Hematopoietic multipotent progenitor cell treated with erythropoietin and hydrocortisone succinate and interleukin-3 and kit ligand, for 8 days (in vitro differentiated cells): ENCODE data around the gene XKR7.

Experiments
- DNase-seq: peaks from one replicate; pipeline ENCODE4 v3.0.0-alpha.2; 2015

The XKR7 gene

GRCh38 chr20:31945319-31945718, 22.6 kb upstream of the XKR7 start:
- no peak for DNase-seq

DNA sequence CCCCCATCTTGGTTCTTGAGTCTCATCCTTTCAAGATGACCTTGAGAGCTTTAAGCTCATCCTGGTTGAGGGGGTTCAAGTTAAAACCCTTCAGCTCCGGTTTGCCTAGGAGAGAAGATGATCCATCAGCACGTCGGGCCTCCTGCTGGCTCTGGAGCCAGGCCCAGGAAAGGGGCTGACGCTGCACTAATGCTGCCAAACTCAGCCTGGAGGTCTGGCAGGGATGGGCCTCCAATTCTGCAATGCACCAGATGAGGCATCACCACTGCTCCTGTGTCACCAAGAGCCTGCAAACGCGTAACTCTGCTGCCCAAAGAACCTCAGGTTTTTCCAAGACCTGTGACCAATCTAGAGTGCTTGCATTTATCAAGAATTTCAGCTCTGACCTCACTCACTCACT, 22.2 kb upstream of the XKR7 start:
- DNase-seq: no peak

- DNase-seq: no peak
Observed at GRCh38 chr20:31948008-31948407, 19.9 kb upstream of the XKR7 start.

DNA sequence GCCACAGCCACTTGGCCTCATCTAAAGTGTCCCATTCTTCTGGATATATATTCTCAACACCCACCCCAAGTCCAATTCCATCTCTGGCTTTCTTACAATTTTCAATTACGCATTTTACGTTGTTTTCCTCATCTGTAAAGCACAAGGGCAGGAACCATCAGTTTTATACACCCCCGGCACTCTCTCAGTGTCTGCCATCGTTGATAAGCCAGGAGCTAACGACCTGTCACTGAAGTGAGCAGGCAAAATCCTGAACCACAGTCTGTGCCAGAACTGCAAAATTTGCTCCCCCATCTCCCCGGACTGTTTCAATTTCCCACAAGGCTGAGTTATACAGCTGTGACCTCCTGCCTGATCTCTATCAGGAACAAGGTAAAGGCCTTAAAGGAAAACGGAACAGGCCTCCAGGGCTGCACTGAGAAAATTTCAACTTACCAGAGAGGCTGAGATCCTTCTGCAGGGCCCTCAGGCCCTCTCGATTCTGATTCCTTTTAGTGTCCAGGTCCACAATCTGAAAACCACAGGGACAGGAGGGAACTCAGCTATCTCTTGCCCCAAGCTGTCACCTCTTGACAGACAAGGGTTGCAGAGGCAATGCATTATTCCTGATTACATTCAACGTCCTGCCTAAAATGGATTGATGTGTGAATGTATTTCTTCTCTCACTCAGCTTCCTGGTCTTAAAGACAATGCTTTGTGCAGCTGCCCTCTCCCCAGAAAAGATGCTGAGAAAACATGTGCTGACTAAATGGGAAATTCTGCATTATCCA, 17.9 kb upstream of the XKR7 start:
- peak; percentile 81 for DNase-seq

- no peak for DNase-seq
Observed at GRCh38 chr20:31951203-31951529, 16.8 kb upstream of the XKR7 start.

DNA sequence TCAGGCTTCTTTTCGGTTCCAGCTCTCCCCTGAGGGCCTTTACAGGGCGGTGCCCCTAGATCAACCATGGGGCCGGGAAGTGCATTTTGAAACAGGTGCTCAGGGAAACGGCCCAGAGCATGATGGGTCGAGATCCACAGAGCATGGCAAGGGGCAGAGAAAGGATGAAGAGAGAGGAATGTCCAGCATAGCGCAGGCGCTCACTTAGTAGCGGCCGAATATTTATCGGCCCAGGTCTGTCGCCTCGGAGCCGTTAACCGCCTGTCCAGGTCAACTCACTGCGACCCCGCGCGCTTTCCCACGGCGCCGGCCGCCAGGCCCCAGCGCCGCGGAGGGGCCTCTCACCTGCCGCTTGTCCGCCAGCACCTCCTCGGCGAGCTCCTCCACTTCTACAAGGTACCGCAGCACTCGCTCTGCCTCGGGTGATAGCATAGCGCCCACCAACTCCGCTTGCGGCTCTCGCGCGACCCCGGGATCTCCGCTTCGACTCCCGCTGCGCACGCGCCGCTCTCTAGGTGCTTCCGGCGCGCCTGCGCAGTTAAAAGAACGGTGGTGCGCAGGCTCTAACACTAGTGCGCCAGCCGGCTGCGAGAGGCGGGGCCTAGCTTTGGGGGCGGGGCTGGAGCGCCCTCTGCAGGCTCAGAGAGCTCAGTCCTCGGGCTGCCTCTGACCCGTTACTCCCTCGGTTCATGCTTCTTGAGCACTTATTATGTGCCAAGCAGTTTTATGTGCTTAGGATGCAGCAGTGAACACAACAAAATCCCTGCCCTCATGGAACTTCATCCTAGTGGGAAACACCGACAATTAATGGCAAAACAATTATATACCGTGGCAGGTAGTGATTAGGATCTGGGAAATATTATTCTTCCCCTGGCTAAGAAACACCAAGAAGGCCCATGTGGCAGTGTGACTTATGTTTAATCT, 16.2 kb upstream of the XKR7 start, which contains the start of gene PDRG1:
PDRG1 (minus strand) TSS at position 517 of the 924 bp plus-strand sequence; CDS start at position 432, 85 bp downstream.
- peak; percentile 95 for DNase-seq

DNA sequence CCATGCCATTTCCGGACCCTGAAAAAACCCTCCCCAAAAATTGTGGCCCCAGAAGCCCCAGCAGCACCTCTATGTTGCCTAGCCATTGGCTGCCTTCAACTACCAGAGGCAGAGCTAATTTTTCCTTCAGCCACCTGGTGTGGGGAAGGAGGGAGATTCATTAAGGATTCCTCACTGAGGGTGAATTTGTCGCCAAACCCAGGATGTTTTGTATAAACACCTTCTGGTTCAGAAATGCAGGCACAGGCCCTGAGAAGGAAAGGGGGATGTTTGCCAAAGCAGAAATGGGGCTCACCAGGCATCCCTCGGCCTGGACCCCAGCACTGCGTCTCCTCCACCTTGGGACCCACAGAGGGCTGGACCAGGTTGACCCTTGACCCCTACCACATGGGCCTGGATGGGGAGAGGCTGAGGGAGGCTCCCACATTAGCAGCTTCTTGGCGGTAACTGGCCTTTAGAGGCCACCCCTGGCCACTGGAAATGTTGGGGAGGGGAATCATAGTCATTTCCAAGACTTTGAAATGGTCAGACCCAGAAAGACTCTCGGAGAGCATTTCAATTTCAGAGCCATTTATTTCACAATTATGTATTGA, 14.3 kb upstream of the XKR7 start:
- no peak for DNase-seq

DNA sequence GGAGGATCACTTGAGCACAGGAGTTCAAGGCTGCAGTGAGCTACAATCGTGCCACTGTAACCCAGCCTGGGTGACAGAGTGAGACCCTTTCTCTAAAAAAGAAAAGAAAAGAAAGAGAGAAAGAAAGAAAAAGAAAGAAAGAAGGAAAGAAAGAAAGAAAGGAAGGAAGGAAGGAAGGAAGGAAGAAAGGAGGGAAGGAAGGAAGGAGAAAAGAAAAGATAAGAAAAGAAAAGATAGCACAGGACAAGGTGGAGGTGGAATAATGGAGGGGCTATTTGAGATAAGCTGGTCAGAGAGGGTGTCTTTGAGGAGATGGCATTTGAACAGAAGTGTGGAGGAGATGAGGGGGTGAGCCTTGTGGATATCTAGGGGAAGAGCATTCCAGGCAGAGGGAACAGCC, 13.5 kb upstream of the XKR7 start:
- no peak for DNase-seq

DNA sequence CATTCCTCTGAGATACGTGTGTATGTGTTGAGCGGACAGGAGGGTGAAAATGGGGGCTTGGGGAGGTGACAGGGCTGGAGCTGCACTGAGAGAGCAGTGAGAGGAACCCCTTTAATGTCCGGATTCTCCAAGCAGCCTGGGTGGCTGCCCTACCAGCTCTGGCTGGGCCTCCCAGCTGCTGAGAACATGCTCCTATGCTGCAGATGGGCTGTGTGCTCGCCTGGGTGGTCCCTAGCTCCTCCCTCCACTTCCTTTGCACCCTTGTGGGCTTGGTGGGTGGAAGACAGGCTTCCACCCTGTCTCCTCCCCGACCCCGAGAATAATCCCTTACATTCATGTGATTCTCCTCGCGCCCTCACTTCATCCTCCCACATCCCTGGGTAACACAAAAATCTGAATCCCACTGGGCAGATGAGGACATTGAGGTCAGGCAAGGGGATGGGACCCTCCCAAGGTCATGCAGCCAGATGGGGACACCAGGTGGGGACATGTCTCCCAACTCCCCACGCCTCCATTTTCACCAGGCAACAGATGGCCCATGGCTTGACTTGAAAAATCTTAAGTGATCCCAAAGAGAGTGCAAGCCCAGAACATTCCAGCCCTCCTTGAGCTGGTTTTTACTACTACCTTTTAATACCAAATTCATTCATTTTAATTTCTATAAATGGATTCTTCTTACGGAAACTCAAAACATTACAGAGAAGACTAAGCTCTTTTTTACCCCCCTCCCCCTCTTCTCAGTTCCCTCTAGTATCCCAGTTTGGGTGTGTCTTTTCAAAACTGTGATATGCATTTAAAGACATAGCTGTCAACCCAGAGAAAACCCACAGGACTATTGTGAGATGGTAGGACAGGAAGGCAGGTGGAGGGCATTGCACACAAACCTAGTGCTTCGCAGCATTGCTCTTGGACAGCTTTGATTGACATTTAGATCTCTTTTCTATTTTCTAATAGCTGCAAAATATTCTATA, 11.1 kb upstream of the XKR7 start:
- peak; percentile 7 for DNase-seq

DNA sequence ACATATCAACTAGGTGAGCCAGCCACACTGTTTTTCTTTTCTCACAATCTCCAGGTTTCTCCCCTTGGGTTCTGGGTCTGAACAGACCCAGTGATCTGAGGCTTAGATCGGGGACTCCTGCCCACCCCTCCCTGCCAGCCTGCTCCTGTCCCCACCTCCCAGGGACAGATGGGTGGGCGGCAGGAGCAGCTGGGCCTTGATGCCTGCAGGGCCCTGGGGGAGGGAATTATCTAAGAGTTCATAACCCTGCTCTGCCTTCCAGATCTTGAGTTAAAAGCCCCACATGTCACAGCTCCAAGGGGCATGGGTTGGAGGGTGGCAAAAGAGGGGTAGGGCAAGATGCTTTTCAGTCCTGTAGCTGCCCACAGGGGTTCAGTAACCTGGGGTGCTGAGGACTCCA, 5.2 kb upstream of the XKR7 start:
- DNase-seq: no peak

DNA sequence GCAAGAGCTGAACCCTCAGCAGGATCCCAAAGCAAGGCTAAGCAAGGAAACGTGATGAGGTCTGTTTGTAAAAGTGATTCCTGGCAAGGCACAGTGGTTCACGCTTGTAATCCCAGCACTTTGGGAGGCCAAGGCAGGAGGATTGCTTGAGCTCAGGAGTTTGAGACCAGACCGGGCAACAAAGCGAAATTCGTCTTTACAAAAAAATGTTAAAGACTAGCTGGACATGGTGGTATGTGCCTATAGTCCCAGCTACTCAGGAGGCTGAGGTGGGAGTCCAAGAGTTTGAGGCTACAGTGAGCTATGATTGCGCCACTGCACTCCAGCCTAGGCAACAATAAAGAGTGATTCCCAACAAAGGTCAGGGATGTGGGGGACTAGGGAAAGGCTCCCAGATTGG, 4.1 kb upstream of the XKR7 start:
- DNase-seq: no peak

DNA sequence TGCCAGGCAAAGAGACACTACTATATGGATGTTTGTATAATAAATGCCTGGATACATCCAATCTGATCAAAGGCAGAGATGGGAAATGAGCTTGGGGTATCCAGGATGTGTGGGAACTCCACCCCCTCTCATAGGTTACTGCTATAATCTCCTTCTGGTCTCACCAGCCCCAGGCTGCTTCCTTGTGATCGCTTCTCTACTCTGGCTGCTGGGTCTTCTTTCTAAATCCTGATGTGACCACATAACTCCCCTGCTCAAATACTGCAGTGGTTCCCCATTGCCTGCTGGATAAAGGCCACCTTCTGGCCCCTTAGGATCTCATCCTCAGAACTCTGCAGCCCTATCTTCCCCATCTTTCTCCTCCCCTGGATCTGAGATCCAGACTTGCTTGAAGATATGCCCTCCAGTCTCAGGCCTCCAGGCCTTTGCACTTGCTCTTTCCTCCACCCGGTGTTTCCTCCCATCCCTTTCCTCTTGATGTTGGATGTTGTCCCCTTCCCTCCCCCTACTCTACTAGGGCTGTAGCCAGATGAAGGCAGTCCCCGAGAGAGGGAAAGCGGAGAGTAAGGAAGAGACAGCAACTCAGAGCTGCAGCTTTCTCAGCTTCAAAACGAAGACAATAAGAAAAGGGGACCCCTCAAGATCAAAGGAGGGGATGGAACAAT, 828 bp upstream of the XKR7 start:
- DNase-seq: no peak

GRCh38 chr20:31968291-31969126, 558 bp downstream of the XKR7 start:
- DNase-seq: peak; percentile 63

GRCh38 chr20:31969991-31970390, 2.0 kb downstream of the XKR7 start:
- DNase-seq: no peak

DNA sequence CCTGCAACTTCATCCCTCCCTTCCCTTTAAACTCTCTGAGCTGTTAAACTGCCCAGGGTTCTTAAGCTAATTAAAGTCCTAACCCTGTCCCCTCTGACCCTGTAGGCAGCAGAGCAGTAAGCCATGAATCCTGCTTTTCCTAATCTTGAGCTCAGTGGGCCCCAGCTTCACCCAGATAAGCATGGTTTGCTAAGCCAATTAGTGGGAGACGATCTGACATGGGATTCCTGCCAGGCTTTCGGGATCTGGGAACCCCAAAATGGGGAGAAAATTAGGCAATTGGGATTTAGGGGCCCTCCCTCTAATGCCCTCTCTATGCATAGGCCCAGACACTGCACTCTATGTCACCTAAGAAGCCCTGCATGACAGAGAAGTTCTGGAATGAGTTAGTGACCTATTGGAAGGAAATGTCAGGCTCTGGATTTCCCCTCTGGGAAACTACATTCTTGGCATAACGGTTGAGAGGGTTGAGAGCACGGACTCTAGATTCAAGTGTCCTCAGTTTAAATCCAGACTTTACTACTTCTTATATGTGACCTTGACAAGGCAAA, 4.6 kb downstream of the XKR7 start:
- no peak for DNase-seq

GRCh38 chr20:31974296-31974695, 6.3 kb downstream of the XKR7 start:
- DNase-seq: no peak

DNA sequence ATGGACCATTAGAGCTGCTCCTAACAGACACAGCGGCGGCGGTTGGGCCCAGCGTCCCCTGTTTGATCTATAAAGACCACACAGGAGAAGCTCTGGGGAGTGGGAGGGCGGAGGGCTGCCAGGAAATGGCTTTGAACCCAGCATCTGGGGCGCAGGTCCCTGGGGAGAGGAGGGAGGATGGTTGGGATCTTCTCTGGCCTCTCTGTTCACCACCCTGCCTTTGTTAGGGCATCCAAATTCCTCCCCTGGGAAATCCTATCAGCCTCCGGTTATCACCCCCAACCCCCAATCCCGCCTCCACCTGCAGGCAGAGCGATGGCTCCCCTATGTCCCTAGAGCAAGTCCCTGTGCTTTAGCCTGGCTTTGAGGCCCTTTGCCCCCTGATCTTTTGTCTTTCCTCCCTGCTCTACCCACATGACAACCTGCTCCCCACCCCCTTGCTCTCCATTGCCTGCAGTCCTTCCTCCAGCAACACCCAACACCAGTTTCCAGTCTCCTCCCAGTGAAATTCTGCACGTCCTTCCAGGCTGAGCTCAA, 7.1 kb downstream of the XKR7 start:
- no peak for DNase-seq

DNA sequence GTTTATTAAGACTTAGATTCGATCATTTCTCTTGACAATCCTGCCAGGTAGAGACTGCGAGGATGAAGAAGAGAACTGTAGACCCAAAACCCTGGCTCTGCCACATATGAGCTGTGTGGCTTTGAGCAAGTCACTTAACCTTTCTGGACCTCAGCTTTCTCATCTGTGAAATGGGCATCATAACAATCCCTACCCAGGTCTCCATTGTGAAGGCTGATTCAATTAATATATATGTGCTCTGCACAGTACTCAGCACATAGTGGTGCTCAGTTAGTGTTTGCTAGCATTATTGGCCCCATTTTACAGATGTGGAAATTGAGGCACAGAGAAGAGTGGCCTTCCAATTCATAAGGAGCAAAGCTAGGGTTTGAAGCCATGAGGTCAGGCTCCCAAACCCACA, 7.9 kb downstream of the XKR7 start:
- no peak for DNase-seq

GRCh38 chr20:31977080-31977479, 9.1 kb downstream of the XKR7 start:
- DNase-seq: no peak

DNA sequence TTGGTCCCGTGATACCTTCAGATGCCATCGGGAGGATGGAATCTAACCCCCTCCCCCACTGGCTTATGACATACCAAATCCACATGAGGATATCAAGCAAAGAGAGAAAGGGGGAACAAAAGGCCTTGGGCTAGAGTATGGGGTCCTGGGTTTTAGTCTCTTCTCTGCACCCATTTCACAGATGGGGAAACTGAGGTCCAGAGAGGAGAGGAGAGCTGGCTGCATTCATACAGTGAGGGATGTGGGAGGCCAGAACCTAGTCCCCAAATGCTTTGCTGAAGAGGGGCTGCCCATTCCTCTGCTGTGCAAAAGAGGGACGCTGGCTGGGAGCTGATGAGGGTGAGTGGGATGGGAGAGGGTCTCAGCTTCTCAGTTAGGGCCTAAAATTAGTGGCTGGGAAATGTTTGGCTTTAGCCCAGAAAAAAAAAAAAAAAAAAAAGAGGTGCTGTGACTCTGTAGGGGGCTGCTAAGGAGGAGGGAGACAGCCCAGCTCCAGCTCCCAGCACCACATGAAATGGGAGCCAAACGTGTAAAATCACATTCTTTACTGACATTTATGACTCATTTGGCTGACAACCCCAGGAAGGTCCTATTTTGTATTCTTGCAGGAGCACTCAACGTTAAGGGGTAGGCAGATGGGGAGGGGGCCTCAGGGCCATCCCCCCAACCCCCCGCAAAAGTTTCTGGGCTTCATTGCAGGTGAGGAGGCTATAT, 11.9 kb downstream of the XKR7 start:
- DNase-seq: no peak
